GM21576 (cell line): ENCODE measurements around the gene MGRN1.
"Not testable (repeated sequence)": the region's sequence is repeated elsewhere in the genome, so short reads cannot be mapped to it uniquely, and the experiment has no call there.

ENCODE experiments used
- ATAC-seq: cut with Tn5 transposase; IDR thresholded peaks from one replicate; pipeline ENCODE4 v1.9.1; 2021; ENCODE audit warnings: mild to moderate bottlenecking, moderate library complexity; ENCODE audit not compliant: unreplicated experiment

Gene MGRN1

DNA sequence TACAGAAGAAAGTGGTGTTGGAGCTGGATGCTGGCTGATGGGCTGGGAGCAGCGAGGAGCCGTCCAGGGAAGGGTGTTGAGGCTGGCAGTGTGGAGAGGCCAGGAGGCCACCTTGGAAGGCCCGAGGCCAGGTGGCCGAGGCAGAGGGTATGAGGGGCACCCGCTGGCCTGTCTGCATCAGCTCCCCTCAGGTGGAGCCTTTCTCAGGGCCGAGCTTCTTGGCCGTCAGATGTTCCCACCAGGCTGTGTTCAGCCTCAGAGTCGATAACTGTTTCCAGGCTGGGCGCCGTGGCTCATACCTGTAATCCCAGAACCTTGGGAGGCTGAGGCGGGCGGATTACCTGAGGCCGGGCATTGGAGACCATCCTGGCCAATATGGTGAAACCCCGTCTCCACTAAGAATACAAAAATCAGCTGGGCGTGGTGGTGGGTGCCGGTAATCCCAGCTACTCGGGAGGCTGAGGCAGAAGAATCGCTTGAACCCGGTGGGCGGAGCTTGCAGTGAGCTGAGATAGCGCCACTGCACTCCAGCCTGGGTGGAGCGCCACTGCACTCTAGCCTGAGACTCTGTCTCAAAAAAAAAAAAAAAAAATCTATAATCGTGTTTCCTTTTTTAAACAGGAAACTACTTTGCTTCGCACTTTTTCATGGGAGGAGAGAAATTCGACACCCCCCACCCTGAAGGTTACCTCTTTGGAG is 25.3 kb downstream of the MGRN1 start:
- no peak for ATAC-seq

DNA sequence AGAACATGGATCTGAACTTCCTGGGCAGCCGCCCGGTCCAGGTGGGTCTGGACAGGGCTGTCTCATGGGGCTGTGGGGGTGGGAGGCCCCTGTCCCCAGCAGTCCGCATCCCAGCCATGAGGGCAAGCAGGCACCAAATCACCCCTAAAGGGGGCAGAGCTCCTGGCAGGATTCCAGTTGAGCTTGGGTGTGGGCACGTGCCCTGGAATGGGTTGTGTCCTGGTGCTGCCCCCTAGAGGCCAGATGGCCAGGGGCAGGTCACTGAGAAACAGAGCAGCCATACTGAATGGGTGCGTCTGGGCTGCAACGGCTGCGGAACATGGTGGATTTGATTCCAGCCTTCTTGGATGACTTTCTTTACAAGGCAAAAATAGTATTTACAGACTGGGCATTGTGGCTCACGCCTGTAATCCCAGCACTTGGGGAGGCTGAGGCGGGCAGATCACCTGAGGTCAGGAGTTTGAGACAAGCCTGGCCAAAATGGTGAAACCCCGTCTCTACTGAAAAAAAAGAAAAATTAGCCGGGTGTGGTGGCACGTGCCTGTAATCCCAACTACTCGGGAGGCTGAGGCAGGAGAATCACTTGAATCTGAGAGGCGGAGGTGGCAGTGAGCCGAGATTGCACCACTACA is 25.9 kb downstream of the MGRN1 start:
- ATAC-seq: not testable (repeated sequence)

GRCh38 chr16:4651827-4652226 is 27.2 kb downstream of the MGRN1 start:
- no peak for ATAC-seq

- ATAC-seq: no peak
These were observed 27.9 kb downstream of the MGRN1 start for GRCh38 chr16:4652561-4652960.

GRCh38 chr16:4654011-4654963 is 29.7 kb downstream of the MGRN1 start:
- ATAC-seq: no peak

- no peak for ATAC-seq
These were observed 30.5 kb downstream of the MGRN1 start for GRCh38 chr16:4654964-4655590.

DNA sequence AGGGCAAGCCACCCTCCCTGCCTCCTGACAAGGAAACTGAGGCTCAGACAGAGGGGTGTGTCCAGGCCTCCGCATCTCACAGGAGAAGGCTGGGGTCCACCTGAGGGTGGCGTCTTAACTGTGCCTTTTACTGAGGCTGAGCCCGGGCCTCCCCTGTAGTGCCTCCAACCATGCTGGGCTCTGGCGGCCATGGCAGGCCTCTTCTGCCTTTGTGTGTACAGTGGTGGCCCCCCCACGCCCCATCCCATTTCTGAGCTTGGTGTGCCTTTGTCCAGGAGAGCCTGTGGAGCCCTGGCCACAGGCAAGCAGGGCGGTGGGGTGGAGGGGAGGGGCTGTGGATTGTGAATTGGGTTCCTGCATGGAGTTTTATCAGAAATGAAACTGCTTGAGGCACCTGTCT is 31.2 kb downstream of the MGRN1 start:
- ATAC-seq: no peak

DNA sequence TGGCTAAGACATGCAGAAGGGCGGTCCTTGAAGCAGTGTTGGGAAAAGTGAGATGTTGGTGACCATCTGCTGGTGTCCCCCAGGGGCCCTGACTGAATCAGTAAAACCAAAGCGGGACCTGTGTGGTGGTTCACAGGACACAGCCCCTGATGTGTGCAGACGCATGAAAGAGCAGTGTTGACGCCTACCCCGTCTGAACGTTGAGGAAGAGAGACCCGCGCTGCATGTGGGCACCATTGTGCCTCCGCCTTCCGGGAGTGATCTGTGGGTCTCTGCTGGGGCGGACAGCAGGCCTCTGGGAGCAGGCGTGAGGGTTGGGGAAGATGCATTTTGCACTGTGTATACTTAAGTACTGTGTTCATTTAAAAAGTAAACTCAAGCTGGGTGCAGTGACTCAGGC is 31.6 kb downstream of the MGRN1 start:
- ATAC-seq: no peak

GRCh38 chr16:4656695-4657686 is 32.4 kb downstream of the MGRN1 start:
- ATAC-seq: no peak

DNA sequence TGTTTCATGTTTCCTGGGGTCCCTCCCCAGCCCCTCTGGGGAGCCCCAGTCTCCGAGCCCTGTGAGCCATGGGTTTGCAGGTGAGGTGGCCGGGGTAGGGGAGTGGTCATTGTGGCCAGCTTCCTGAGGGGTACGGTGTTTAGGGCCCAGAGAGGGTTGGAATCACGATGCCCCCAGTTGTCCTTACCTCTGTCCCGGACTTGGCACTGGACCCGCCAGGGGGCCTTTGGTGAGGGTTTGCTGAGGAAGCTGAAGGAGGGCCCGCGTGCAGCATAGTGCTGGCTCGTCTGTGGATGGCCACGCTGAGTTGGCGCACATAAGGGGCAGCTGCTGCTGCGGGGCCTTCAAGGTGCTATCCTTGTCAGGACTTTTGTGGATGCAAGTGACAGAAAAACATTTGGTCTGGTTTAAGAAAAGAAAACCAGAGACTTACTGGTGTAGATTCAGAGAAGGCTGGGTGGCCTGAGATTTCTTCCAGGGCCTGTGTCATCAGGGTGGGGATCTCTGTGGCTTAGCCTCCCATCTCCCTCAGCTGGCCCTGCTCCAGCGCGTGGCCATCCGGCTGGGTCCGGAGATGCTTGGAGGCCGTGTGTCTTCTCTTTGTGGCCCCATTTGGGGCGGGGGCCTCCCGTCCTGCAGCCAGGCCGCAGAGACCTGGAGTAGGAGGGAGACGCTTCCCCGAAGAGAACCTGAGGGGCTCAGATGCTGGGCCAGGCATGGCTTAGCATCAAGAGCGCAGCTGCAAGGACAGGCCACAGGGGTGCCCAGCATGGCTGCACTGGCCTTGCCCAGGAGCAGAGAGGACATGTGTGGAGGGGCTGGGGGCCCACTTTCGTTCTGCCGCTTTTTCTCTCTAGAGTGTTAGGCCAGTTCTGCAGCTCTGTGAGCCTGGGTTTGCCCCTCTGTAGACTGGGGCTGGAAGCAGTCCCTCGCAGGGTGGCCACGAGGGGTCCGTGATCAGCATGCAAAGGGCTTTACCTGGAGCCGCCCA is 35.0 kb downstream of the MGRN1 start:
- no peak for ATAC-seq

- ATAC-seq: no peak
These were observed 35.9 kb downstream of the MGRN1 start for GRCh38 chr16:4660454-4661007.

- ATAC-seq: no peak
These were observed 37.0 kb downstream of the MGRN1 start for GRCh38 chr16:4661661-4662060.

DNA sequence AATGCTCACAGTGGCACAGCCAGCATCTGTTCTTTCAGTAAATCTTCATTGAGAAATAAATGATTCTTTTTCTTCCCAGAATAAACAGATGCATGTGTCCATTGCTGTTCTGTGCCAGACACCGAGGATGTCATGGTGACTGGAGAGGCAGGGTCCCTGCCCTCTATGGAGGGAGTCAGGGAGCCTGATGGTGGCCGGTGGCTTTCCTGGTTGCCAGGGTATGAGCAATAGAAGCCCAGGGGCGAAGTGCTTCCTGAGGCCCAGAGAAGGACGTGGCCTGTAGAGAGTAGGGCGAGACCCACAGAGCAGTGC is 38.8 kb downstream of the MGRN1 start:
- no peak for ATAC-seq

GRCh38 chr16:4663777-4664465 is 39.3 kb downstream of the MGRN1 start:
- no peak for ATAC-seq

DNA sequence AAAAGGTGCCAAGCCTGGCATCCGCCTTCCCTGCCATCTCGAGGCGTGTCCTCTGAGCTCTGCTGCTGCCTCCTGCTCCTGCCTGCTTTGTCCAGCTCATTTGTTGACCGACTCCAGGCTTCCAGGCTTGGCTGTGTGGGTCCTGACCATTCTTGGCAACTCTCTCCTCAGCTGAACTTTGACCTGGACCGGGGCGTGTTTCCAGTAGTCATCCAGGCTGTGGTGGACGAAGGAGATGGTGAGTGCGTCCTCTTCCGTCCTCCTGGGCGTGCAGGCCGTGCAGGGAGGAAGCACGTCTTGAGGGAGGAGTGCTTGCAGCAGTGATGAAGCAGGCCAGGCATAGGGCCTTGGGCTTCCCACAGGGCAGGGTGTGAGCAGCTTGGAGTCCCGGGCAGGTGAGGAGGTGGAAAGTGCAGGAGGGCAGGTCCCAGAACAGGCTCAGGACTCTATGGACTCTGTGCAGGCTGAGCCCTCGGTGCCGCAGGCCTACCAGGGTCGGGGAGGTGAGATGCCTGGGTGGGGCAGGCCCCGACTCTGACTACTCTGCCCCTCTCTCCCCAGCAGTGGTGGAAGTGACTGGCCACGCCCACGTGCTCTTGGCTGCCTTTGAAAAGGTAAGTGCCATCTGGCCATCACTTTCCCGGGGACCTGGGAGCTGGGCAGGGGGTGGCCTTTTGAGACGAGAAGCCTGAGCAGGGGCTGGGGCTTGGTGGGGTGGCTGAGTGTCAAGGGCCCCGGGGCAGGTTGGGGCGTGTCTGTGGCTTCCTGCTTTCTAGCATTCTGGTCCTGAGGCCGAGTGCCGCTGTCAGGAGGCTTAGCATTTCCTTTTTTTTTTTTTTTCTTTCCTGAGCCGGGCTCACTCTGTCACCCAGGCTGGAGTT is 40.2 kb downstream of the MGRN1 start:
- ATAC-seq: no peak

GRCh38 chr16:4666537-4667202 is 42.0 kb downstream of the MGRN1 start:
- ATAC-seq: no peak
